Measurements from ENCODE around the gene POP4.

DNA sequence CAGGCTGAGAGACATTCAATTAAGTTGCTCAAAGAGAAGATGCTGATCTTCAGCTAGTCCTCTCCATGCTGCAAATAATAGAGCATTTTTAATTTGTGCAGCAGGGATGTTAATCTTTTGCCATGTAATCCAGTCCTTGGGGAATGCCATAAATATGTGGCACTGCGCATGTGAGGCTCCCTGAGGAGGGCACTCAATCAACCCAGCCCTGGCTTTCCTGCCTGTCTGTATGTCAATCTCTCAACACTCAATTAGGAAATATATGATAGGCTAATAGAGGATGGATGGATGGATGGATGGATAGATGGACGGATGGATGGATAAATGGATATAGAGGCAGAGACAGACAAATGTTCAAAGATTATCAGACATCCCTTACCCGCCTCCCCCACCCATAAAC lies 31.6 kb upstream of the POP4 start:
- no peak for TF ChIP-seq ZBTB20 (tag by site-specific recombination; IDR thresholded peaks at IDR 0.05)
- no peak for TF ChIP-seq OVOL3 (tag by site-specific recombination; IDR thresholded peaks at IDR 0.05)
- TF ChIP-seq ZNF2 (tag by site-specific recombination; IDR thresholded peaks at IDR 0.05), result no peak
- TF ChIP-seq ZNF600 (tag by site-specific recombination; IDR thresholded peaks at IDR 0.05), result no peak
- TF ChIP-seq, protein P1, sequence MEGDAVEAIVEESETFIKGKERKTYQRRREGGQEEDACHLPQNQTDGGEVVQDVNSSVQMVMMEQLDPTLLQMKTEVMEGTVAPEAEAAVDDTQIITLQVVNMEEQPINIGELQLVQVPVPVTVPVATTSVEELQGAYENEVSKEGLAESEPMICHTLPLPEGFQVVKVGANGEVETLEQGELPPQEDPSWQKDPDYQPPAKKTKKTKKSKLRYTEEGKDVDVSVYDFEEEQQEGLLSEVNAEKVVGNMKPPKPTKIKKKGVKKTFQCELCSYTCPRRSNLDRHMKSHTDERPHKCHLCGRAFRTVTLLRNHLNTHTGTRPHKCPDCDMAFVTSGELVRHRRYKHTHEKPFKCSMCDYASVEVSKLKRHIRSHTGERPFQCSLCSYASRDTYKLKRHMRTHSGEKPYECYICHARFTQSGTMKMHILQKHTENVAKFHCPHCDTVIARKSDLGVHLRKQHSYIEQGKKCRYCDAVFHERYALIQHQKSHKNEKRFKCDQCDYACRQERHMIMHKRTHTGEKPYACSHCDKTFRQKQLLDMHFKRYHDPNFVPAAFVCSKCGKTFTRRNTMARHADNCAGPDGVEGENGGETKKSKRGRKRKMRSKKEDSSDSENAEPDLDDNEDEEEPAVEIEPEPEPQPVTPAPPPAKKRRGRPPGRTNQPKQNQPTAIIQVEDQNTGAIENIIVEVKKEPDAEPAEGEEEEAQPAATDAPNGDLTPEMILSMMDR (tag by site-specific recombination; IDR thresholded peaks at IDR 0.05), result no peak

Measured in HEK293 (cell line).